T-helper 1 cell (primary cell): Measurements from ENCODE around the gene NUDT22.
"Not testable (repeated sequence)": the region's sequence is repeated elsewhere in the genome, so short reads cannot be mapped to it uniquely, and the experiment has no call there.

Experiments
- DNase-seq, 5 donors: peaks; one replicate each; pipeline ENCODE4 v3.0.0-alpha.2; 2012 to 2020

NUDT22 gene

DNA sequence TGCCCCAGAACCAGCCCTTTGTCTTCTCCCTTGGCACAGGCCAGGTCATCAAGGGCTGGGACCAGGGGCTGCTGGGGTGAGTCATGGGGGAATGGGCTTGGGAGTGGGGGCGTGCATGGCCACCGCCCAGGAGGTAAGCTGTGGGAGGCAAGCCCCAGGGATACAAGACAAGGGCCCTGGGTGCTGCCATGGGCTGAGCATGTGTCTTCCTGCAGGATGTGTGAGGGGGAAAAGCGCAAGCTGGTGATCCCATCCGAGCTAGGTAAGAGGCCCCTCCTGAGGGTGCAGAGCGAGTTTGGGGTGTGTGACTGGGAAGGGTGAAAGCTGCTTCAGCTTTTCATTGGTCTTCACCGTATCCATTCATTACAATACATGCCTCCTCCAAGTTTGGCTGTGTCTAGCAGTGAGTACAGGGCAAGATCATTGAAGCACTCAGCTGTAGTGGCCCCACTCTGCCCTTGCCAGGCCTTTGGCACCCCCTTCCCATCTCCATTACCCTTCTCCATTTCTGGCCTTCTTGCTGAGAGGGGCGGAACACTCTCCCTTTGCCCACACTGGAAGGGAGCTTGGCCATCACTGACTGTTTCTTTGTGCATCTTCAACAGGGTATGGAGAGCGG, 17.3 kb downstream of the NUDT22 start:
- DNase-seq, result no peak

DNA sequence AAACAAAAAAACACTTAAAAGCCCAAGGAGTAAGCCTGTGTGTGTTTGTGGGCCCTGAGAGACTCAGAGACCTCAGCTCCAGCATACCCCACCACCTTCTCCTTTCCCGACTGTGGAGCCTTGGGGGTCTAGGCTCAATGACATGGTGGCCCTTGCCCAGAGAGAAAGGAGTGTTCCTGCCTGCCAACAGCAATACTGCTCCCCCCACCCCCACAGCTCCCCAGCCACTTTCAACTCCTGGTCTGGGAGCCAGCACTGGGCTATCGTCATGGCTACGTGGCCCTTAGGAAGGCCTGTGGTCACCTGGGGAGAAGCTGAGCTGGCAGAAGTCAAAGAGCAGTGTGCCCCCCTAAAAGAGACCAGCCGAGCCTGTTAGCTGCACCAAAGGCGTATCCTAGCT, 18.0 kb downstream of the NUDT22 start:
- DNase-seq, result no peak

GRCh38 chr11:64244966-64245365, 18.9 kb downstream of the NUDT22 start:
- no peak for DNase-seq

GRCh38 chr11:64245401-64245796, 19.3 kb downstream of the NUDT22 start:
- peak in 1 of 5 donors; percentile 30 for DNase-seq

DNA sequence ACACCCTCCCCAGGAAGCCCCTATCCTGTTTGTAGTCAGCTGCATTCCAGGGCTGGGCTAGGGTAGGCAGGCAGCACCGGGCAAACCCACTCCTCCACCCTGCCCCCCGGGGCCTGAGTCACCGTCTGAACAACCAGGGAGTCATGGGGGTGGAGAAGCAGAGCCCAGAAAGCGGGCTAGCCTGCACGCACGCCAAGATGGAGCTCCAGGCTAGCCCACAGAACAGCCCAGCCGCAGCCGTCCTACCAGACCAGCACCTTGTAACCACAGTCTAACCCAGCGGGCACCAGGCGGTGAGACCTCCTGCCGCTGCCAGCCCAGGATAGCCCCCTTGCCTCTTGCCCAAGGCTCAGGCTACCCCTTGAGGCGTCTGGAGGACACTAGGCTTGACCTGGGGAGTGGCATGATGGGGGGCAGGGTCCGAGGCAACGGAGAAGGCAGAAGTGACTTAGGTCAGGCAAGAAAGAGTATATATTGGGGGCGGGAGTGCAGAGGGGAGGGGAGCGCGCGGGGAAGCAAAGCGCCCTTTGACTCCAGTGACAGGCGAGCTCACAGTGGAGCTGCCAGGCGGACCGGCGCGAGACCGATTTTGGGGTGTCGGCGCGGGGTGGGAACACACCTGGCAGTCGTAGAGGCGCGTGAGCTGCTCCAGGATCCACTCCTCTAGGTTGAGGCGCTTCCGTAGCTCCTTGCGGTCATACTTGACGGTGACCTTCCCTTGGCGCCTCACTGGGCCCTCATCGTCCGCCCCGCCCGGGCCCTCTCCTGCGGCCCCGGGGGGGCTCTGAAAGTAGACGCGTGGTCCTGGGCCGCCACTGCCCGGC, 19.9 kb downstream of the NUDT22 start:
- peak in 4 of 5 donors; percentile 37 to 67 (median 52) for DNase-seq

DNA sequence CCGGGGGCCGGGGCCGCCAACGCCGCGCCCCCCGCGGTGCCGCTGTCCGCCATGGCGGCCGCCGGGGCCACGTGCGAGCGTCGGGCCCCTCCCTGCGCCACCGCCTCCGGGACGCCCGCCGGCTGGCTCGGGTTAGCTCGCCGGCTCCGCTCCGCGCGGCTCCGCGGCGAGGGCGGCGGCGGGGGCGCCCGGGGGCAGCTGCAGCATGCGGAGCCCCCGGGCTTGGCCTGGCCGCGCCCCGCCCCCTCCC, 20.5 kb downstream of the NUDT22 start:
- DNase-seq, result not testable (repeated sequence)

DNA sequence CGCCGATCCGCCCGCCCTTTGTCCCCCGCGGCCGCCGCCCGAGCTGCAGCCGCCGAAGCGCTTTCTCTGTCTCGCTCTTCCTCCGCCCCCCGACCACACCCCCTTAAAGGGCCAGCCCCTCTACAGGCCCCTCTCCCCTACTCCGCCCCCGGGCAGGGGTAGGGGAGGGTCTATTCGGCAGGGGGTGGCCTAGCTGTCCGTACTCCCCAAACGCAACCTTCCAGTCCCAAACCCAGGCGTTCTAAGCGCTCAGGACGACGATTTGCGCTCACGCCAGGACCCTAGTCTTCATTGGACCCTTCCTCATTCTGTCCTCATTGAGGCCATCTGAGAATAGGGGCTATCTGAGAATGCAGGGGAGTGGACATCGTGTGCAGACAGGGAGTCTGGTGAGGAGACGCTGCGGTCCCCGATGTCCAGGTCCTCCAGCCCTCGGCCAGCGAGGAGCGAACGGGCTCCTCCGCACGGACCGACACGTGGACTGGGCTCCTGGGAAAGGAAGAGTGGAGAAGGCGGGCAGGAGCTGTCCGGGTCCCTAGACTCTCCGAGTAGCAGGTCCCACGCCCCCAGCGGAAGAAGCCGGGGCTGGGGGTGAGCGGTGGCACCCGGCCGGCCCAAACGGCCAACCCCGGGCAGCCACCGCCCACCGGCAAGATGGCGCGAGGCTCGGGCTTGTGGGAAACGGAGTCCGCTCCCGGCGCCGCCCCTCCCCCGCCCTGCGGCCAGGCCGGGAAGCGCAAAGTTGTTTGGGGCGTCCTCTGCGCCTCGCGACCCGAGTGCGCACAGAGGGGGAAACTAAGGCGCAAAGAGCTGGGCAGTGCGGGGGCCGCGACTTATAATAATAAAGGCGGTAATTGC, 21.0 kb downstream of the NUDT22 start, which contains the start of gene PPP1R14B:
TSS of gene PPP1R14B (minus strand) at position 73 of the 858 bp plus-strand sequence. CDS start 270 bp downstream, outside the sequence.
- DNase-seq, result peak; percentile 65 to 80 (median 71)

- no peak for DNase-seq
These were observed 21.9 kb downstream of the NUDT22 start for GRCh38 chr11:64247729-64248531.

DNA sequence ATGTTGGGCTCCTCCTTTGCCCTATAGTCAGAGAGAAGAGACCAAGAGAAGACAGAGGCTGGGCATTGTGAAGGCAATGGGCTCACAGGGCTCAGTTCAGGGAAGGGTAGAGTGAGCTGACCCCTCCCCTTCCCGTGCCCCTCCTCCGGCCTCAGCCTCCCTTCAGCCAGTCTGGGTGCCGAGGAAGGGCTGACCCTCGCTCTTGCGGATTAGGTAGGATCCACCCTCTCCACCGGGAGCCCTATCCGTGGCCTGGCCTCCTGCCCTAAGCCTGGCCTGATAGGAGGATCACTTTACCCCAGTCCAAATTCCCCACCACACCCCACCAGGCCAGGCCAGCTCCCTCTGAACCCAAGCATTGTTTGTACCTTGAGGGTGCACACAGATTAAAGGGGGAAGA, 22.5 kb downstream of the NUDT22 start:
- no peak for DNase-seq

- DNase-seq, result no peak
These were observed 23.0 kb downstream of the NUDT22 start for GRCh38 chr11:64249038-64249437.

GRCh38 chr11:64249563-64250414, 23.7 kb downstream of the NUDT22 start:
- DNase-seq, result no peak

- no peak for DNase-seq
These were observed 24.4 kb downstream of the NUDT22 start for GRCh38 chr11:64250415-64251015.

DNA sequence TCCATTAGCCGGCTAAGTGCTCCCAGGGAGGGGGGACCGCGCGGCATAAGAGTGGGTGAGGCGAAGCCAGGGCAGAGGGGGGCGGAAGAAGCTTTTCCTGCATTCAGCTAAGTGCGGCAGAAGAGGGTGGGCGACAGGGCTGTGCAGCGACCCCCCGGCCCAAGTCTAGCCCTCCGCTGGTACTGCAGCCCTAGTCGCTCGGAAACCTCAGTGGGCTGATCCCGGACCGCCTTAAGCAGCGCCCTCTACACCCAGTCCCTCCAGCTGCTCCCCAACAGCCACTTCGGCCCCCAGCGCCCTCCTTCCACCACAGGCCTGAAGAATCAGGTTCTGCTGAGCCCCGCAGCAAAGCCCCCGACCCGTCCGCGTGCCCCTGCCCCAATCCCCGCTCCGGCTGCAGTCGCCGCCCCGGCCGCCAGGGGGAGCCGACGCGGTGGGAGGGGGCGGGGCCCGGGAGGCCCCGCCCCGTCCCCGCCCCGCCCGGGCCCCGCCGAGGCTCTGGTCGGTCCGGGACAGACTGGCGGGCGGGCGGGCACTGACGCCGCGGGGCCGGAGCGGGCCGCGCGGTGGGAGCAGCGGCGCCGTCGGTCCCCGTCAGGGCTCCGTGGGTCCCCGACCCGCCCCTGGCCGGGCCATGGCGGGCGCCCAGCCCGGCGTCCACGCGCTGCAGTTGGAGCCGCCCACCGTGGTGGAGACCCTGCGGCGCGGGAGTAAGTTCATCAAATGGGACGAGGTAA, 25.1 kb downstream of the NUDT22 start, which contains the start of gene PLCB3:
TSS of gene PLCB3 (plus strand) at position 515 of the 737 bp plus-strand sequence. CDS start at position 635, 120 bp downstream.
- DNase-seq, result peak in 4 of 5 donors; percentile 41 to 70 (median 44)

- no peak for DNase-seq
These were observed 25.6 kb downstream of the NUDT22 start for GRCh38 chr11:64251753-64252002.

GRCh38 chr11:64252003-64252872, 26.2 kb downstream of the NUDT22 start:
- DNase-seq, result no peak

DNA sequence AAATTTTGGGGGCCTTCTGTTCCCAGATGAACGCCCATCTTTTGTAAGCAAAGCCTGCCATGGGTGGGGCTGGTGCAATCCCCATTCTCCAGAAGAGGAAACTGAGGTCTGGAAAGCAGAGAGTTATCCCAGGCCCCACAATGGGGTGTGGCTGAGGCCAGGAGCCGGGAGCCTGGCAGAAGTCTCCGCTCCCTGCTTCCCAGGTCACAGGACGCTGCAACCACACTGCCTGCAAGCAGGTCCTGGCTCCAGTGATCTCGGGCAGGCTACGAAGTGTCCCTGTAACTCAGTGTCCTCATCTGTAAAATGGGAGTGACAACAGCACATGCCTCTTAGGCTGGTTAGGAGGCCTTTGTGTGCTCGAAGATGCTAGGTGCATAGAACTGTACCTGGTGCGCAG, 27.0 kb downstream of the NUDT22 start:
- DNase-seq, result no peak

DNA sequence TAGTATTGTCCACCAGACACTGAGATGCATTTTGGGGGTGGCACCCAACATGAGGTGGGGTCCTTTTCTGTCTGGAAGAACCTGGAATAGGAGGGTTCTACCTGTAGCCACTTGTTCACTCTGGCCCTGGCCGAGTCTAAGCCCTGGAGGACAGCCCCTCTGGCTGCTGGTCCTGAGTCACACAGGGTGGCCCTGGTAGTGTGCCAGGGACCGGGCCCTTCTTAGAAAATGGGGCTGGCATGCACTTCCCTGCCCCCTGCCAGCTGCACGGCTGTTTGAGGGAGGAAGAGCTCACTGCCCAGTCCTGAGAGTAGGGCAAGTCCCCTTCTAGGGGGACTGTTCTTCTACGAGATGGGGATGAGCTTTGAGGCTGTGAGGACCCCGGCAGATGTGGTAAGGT, 27.4 kb downstream of the NUDT22 start:
- DNase-seq, result no peak

GRCh38 chr11:64254326-64254725, 28.3 kb downstream of the NUDT22 start:
- no peak for DNase-seq
